ENCODE data around the gene SETD7. TPM values are rescaled to one million over a fixed set of nuclear protein-coding genes. Genes with fewer than 3 reads are reported as not detected.

SETD7 gene
- total RNA-seq, 2 donors from 2014 or later = 71.7 to 100 TPM

DNA sequence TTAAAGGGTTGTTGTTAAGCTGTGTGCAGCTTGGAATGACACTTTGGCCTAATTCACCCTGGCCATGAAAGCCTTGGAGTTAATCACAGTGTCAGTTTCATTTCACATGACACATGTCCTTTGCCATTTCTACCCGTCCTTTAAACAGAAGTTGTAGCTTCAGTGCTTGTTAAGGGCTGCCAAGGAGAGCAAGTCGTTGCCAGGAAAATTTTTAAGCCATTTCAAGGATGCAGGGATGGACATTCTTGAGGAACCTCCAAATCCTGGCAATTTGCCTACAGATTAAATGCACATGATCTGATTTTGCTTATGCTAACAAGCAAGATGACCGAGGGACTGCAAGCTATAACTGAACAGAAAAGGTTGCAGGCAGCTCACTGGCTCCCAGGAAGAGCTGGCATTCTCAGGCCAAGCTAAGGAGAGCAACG lies 40.5 kb downstream of the SETD7 start:
- WGBS = 35% methylated on average over 4 of the region's 4 CpGs
- intact Hi-C loops (cut with DNase I) = loop anchor here (10.0 kb wide), 1 partner anchor 101 kb away; no protein-coding TSS in a partner anchor
- H3K27me3 ChIP-seq (replicated peaks; ENCODE audit: insufficient read depth) = no peaks in the 10 kb centered on the region
- TF ChIP-seq POLR2A (IDR thresholded peaks at IDR 0.05) (no peak), POLR2AphosphoS5 (IDR thresholded peaks at IDR 0.05) (no peak)
- TF ChIP-seq, protein P1, sequence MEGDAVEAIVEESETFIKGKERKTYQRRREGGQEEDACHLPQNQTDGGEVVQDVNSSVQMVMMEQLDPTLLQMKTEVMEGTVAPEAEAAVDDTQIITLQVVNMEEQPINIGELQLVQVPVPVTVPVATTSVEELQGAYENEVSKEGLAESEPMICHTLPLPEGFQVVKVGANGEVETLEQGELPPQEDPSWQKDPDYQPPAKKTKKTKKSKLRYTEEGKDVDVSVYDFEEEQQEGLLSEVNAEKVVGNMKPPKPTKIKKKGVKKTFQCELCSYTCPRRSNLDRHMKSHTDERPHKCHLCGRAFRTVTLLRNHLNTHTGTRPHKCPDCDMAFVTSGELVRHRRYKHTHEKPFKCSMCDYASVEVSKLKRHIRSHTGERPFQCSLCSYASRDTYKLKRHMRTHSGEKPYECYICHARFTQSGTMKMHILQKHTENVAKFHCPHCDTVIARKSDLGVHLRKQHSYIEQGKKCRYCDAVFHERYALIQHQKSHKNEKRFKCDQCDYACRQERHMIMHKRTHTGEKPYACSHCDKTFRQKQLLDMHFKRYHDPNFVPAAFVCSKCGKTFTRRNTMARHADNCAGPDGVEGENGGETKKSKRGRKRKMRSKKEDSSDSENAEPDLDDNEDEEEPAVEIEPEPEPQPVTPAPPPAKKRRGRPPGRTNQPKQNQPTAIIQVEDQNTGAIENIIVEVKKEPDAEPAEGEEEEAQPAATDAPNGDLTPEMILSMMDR (IDR thresholded peaks at IDR 0.05) = no peak
- no peaks in the 10 kb centered on the region for H3K9me3 ChIP-seq
- no peak overlapping the region for H3K27ac ChIP-seq
- H3K4me1 ChIP-seq (replicated peaks) = no peaks in the 10 kb centered on the region
- no peak for DNase-seq (ENCODE audit: low spot score)
- peaks cover 4 to 6% of the 10 kb centered on the region in 2 donors for H3K36me3 ChIP-seq
- H3K4me3 ChIP-seq = no peak overlapping the region

DNA sequence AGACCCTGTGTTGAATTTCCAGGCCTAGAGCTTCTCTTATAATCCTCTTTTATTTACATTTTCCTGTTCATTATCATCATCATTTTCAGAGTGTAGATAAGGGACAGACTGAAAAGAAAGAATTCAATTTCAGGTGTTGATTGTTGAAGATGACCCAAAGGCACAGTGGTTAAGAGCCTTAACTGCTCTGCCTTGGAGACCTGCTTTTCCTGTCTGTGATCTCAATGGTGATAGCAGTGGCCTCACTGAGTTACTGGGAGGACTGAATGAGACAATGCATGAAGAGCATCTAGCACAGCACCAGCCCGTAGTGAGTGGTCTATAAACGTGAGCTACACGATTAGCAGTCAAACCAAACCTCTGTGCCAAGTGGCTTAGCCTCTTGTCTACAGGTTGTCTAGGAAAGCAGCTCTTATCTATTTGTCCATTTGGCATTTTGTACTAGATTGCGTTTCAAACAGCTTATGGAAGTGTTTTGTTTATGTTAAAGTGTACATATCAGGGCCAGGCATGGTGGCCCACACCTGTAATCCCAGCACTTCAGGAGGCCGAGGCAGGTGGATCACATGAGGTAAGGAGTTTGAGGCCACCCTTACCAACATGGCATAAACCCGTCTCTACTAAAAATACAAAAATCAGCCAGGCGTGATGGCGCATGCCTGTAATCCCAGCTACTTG lies 41.5 kb downstream of the SETD7 start:
- Histone ChIP-seq H3K36me3 (peaks cover 4 to 6% of the 10 kb centered on the region in 2 donors), H3K9me3 (no peaks in the 10 kb centered on the region), H3K27ac (no peak overlapping the region), H3K4me1 (replicated peaks) (no peaks in the 10 kb centered on the region), H3K27me3 (replicated peaks; ENCODE audit: insufficient read depth) (no peaks in the 10 kb centered on the region), H3K4me3 (no peak overlapping the region)
- TF ChIP-seq POLR2AphosphoS5 (IDR thresholded peaks at IDR 0.05) (no peak), POLR2A (IDR thresholded peaks at IDR 0.05) (no peak)
- TF ChIP-seq, protein P1 (IDR thresholded peaks at IDR 0.05) = no peak
- WGBS = 70% methylated on average over 8 of the region's 8 CpGs
- intact Hi-C loops (cut with DNase I) = loop anchor here (10.0 kb wide), 1 partner anchor 100 kb away; no protein-coding TSS in a partner anchor
- no peak for DNase-seq (ENCODE audit: low spot score)

DNA sequence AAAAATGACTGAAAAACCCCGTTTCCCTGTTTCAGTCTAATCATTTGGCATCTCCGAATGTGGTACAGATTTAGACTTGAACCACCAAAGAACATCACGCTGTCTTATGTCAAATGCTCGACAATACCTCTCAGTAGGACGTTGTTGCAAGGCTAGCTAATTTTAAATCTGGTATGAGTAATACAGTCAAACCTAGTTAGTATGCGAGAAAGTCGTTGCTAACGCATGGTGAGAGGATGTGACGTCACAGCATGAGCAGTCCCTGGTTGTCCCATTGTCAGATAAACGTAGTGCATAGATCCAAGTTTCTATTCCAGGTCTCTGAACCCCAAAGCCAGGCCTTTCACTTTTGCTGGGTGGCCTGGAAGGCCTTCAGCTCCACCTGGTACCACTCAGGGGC lies 44.7 kb downstream of the SETD7 start:
- 88% methylated on average over 10 of the region's 10 CpGs for WGBS
- Histone ChIP-seq H3K4me1 (replicated peaks) (no peaks in the 10 kb centered on the region), H3K4me3 (no peak overlapping the region), H3K27me3 (replicated peaks; ENCODE audit: insufficient read depth) (no peaks in the 10 kb centered on the region), H3K27ac (no peak overlapping the region), H3K36me3 (peaks cover 0 to 6% of the 10 kb centered on the region in 2 donors), H3K9me3 (no peaks in the 10 kb centered on the region)
- intact Hi-C loops (cut with DNase I) = loop anchor here (10.0 kb wide), 1 partner anchor 97 kb away; no protein-coding TSS in a partner anchor
- no peak for DNase-seq (ENCODE audit: low spot score)
- no peak for TF ChIP-seq POLR2AphosphoS5 (IDR thresholded peaks at IDR 0.05)
- TF ChIP-seq, protein P1 (IDR thresholded peaks at IDR 0.05) = no peak
- no peak for TF ChIP-seq POLR2A (IDR thresholded peaks at IDR 0.05)

DNA sequence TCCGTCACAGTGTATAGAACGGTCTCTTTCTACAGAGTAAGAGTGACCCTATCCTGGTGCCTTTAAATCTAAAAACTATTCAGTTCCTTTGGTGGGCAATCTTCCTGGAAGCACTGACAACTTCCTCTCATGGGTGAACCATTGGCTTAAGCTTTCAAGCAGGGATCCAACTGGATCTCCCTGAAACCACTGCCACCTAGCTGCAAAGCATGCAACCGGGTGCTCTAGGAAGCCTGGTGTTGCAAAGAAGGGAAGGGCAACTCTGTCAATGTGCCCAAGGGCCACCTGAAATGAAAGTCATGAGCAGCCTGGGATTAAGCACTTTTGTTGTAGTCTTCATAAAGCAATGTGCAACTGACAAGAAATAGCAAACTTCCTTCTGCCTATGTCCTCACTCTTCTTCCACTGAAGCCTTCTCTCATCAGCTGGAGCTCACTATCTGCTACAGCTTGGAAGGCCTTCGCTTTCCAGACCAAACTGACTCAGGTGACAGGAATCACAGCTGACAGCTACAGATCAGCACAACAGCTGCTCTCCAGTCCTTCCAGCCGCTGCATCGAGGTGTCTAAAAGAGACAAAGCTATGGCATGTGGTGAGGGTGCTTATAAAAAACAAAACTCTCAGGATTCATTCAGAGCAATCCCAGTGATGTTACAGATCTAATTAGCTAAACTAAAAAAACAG lies 46.1 kb downstream of the SETD7 start:
- Histone ChIP-seq H3K4me1 (replicated peaks) (no peaks in the 10 kb centered on the region), H3K27ac (no peak overlapping the region), H3K9me3 (no peaks in the 10 kb centered on the region), H3K4me3 (no peak overlapping the region), H3K36me3 (peaks cover 0 to 6% of the 10 kb centered on the region in 2 donors), H3K27me3 (replicated peaks; ENCODE audit: insufficient read depth) (no peaks in the 10 kb centered on the region)
- TF ChIP-seq POLR2AphosphoS5 (IDR thresholded peaks at IDR 0.05) = no peak
- TF ChIP-seq, protein P1 (IDR thresholded peaks at IDR 0.05) = peak in 3 of 4 experiments; percentile 11 to 24 (median 15)
- 87% methylated on average over 6 of the region's 6 CpGs for WGBS
- intact Hi-C loops (cut with DNase I) = loop anchor here (10.0 kb wide), 1 partner anchor 95 kb away; no protein-coding TSS in a partner anchor
- no peak for DNase-seq (ENCODE audit: low spot score)

Measured in prostate gland (tissue), 2 donors.